ENCODE measurements around the gene SOX5. TPM values are rescaled to one million over a fixed set of nuclear protein-coding genes. Genes with fewer than 3 reads are reported as not detected.

SOX5 gene
- polyA plus RNA-seq, 1 of the 3 experiments (the other 2 are of a cell fraction): 0.21 TPM

DNA sequence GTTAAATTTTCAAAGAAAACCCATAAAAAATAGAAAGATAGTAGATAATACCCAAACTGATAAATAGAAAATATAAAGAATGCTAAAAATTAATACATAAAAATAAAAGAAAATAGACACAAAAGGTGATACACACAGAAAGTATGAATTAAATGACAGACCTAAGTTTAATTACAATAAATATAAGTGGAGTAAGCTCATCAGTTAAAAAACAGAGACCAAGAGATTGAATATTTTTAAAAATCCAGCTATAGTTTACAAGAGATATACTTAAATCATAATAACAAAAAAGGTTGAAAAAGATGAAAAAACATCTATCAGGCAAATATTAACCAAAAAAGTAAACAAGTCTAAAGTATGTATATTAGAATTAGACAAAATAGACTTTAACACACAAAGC lies 268.2 kb downstream of the SOX5 start:
- no peak for DNase-seq
- no peaks in the 10 kb centered on the region for H3K4me1 ChIP-seq (ENCODE audit: control insufficient read depth in 1 of 2, insufficient read depth in 2 of 2, low read depth in 1 of 2, low read length in 1 of 2)
- no peak overlapping the region for H3K4me3 ChIP-seq (ENCODE audit: low read depth in 2 of 2, low read length in 1 of 2)
- H3K9me3 ChIP-seq: no peaks in the 10 kb centered on the region
- H2AFZ ChIP-seq (ENCODE audit: low read depth): no peak overlapping the region
- no peak overlapping the region for H3K9ac ChIP-seq
- ChIA-PET CTCF (interaction anchor here (1.4 kb wide), 1 partner anchor 17 kb away, joined by 4 read pairs; no protein-coding TSS in a partner anchor), POLR2A (no interaction called here)
- H3K4me2 ChIP-seq: no peak overlapping the region
- TF ChIP-seq, protein P1, sequence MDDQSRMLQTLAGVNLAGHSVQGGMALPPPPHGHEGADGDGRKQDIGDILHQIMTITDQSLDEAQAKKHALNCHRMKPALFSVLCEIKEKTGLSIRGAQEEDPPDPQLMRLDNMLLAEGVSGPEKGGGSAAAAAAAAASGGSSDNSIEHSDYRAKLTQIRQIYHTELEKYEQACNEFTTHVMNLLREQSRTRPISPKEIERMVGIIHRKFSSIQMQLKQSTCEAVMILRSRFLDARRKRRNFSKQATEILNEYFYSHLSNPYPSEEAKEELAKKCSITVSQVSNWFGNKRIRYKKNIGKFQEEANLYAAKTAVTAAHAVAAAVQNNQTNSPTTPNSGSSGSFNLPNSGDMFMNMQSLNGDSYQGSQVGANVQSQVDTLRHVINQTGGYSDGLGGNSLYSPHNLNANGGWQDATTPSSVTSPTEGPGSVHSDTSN (IDR thresholded peaks at IDR 0.05): no peak
- TF ChIP-seq TCF12 (IDR thresholded peaks at IDR 0.05): no peak
- TF ChIP-seq RFX5 (IDR thresholded peaks at IDR 0.05; ENCODE audit: low read length): no peak
- TF ChIP-seq, protein P2, sequence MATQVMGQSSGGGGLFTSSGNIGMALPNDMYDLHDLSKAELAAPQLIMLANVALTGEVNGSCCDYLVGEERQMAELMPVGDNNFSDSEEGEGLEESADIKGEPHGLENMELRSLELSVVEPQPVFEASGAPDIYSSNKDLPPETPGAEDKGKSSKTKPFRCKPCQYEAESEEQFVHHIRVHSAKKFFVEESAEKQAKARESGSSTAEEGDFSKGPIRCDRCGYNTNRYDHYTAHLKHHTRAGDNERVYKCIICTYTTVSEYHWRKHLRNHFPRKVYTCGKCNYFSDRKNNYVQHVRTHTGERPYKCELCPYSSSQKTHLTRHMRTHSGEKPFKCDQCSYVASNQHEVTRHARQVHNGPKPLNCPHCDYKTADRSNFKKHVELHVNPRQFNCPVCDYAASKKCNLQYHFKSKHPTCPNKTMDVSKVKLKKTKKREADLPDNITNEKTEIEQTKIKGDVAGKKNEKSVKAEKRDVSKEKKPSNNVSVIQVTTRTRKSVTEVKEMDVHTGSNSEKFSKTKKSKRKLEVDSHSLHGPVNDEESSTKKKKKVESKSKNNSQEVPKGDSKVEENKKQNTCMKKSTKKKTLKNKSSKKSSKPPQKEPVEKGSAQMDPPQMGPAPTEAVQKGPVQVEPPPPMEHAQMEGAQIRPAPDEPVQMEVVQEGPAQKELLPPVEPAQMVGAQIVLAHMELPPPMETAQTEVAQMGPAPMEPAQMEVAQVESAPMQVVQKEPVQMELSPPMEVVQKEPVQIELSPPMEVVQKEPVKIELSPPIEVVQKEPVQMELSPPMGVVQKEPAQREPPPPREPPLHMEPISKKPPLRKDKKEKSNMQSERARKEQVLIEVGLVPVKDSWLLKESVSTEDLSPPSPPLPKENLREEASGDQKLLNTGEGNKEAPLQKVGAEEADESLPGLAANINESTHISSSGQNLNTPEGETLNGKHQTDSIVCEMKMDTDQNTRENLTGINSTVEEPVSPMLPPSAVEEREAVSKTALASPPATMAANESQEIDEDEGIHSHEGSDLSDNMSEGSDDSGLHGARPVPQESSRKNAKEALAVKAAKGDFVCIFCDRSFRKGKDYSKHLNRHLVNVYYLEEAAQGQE (IDR thresholded peaks at IDR 0.05; ENCODE audit: low read depth, low read length): no peak
- no peak for TF ChIP-seq FOXM1 (IDR thresholded peaks at IDR 0.05; ENCODE audit: low read depth)
- no peak for TF ChIP-seq CHD2 (IDR thresholded peaks at IDR 0.05; ENCODE audit: low read length, partially characterized antibody)
- no peak for TF ChIP-seq SIN3A (IDR thresholded peaks at IDR 0.05; ENCODE audit: borderline replicate concordance, low read depth, low read length)
- TF ChIP-seq FOXJ3 (CRISPR knock-in tag; IDR thresholded peaks at IDR 0.05): no peak
- no peak for TF ChIP-seq EZH2phosphoT487 (IDR thresholded peaks at IDR 0.05; ENCODE audit: borderline replicate concordance, low read depth)
- TF ChIP-seq NRF1 (IDR thresholded peaks at IDR 0.05; ENCODE audit: low read depth, low read length): no peak
- TF ChIP-seq TEAD4 (IDR thresholded peaks at IDR 0.05; ENCODE audit: borderline replicate concordance, insufficient read depth): no peak
- no peak for TF ChIP-seq RXRA (IDR thresholded peaks at IDR 0.05; ENCODE audit: borderline replicate concordance, low read depth)
- TF ChIP-seq NFIC (IDR thresholded peaks at IDR 0.05; ENCODE audit: borderline replicate concordance): no peak
- no peaks in the 10 kb centered on the region for H3F3A ChIP-seq (replicated peaks; ENCODE audit: insufficient read depth)
- H3K9me2 ChIP-seq: no peaks in the 10 kb centered on the region
- H4K20me1 ChIP-seq (ENCODE audit: insufficient read depth): no peaks in the 10 kb centered on the region
- H3K27ac ChIP-seq (ENCODE audit: low read depth in 2 of 2, low read length in 1 of 2): no peak overlapping the region
- no peaks in the 10 kb centered on the region for H3K36me3 ChIP-seq (replicated peaks in 1 of 2; ENCODE audit: control insufficient read depth in 1 of 2, insufficient read depth in 2 of 2, low read length in 1 of 2)
- H3K79me2 ChIP-seq (ENCODE audit: insufficient read depth): no peaks in the 10 kb centered on the region
- H3K27me3 ChIP-seq (ENCODE audit: insufficient read depth): no peaks in the 10 kb centered on the region

DNA sequence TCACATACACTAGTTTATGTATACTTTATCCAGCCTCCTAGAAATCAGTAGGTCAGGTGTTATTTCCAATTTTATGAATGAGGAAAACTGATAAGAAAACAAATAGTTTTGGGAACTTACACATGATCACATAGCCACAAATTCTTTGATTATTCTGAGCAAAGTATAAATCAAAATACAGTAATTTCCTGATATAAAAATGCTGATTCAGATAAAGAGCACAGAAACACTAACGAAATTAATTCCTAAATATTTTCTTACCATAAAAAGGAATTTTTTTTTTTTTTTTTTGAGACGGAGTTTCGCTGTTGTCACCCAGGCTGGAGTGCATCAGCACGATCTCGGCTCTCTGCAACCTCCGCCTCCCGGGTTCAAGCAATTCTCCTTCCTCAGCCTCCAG lies 275.4 kb downstream of the SOX5 start:
- no peak overlapping the region for H3K4me2 ChIP-seq
- H3F3A ChIP-seq (replicated peaks; ENCODE audit: insufficient read depth): no peaks in the 10 kb centered on the region
- TF ChIP-seq, protein P3, sequence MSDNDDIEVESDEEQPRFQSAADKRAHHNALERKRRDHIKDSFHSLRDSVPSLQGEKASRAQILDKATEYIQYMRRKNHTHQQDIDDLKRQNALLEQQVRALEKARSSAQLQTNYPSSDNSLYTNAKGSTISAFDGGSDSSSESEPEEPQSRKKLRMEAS (IDR thresholded peaks at IDR 0.05; ENCODE audit: low read depth): no peak
- no peak for TF ChIP-seq JUND (IDR thresholded peaks at IDR 0.05)
- no peak for TF ChIP-seq SMC3 (IDR thresholded peaks at IDR 0.05; ENCODE audit: low read depth, low read length)
- no peak for TF ChIP-seq TAF1 (IDR thresholded peaks at IDR 0.05; ENCODE audit: borderline replicate concordance, low read depth, low read length)
- TF ChIP-seq GABPA (IDR thresholded peaks at IDR 0.05; ENCODE audit: low read depth): no peak
- TF ChIP-seq, protein P4, sequence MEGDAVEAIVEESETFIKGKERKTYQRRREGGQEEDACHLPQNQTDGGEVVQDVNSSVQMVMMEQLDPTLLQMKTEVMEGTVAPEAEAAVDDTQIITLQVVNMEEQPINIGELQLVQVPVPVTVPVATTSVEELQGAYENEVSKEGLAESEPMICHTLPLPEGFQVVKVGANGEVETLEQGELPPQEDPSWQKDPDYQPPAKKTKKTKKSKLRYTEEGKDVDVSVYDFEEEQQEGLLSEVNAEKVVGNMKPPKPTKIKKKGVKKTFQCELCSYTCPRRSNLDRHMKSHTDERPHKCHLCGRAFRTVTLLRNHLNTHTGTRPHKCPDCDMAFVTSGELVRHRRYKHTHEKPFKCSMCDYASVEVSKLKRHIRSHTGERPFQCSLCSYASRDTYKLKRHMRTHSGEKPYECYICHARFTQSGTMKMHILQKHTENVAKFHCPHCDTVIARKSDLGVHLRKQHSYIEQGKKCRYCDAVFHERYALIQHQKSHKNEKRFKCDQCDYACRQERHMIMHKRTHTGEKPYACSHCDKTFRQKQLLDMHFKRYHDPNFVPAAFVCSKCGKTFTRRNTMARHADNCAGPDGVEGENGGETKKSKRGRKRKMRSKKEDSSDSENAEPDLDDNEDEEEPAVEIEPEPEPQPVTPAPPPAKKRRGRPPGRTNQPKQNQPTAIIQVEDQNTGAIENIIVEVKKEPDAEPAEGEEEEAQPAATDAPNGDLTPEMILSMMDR (IDR thresholded peaks at IDR 0.05): no peak
- no peak for TF ChIP-seq RXRA (IDR thresholded peaks at IDR 0.05; ENCODE audit: borderline replicate concordance, low read depth)
- no peak for TF ChIP-seq GATA2 (CRISPR knock-in tag; IDR thresholded peaks at IDR 0.05)
- no peaks in the 10 kb centered on the region for H3K36me3 ChIP-seq (replicated peaks in 1 of 2; ENCODE audit: control insufficient read depth in 1 of 2, insufficient read depth in 2 of 2, low read length in 1 of 2)
- CTCF ChIA-PET: no interaction called here
- H3K9me3 ChIP-seq: no peaks in the 10 kb centered on the region
- H2AFZ ChIP-seq (ENCODE audit: low read depth): no peak overlapping the region
- H3K27ac ChIP-seq (ENCODE audit: low read depth in 2 of 2, low read length in 1 of 2): no peak overlapping the region
- POLR2A ChIA-PET: no interaction called here
- 48% methylated on average over 7 of the region's 7 CpGs for WGBS (ENCODE audit: low lambda C conversion rate)
- no peak overlapping the region for H3K4me3 ChIP-seq (ENCODE audit: low read depth in 2 of 2, low read length in 1 of 2)
- H3K79me2 ChIP-seq (ENCODE audit: insufficient read depth): no peaks in the 10 kb centered on the region
- H3K9ac ChIP-seq: no peak overlapping the region
- H3K4me1 ChIP-seq (ENCODE audit: control insufficient read depth in 1 of 2, insufficient read depth in 2 of 2, low read depth in 1 of 2, low read length in 1 of 2): no peaks in the 10 kb centered on the region
- no peaks in the 10 kb centered on the region for H3K9me2 ChIP-seq
- H4K20me1 ChIP-seq (ENCODE audit: insufficient read depth): no peaks in the 10 kb centered on the region
- no peak for DNase-seq
- no peaks in the 10 kb centered on the region for H3K27me3 ChIP-seq (ENCODE audit: insufficient read depth)

Measured in SK-N-SH (cell line).